ENCODE measurements around the gene CSRNP2.

The CSRNP2 gene

DNA sequence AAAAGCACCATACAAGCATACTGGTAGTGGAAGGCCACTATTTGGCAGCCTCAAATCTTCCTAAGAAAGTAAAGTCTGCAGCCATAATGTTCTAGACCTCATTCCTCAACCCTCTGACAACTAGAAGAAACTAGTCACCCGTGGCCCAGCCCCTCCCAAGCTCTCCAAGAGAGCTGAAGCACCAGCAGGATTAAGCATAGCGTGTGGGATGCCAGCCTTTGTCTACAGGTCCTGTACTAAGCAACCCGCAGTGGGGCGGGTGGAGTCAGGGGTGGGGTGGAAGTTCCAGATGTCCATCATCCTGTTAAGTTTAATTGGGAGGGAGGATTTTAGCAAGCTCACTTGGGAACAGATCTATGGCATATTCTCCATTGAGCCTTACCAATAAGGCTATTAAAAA, 71.4 kb downstream of the CSRNP2 start:
- no peak overlapping the region for H3K9ac ChIP-seq
- no peaks in the 10 kb centered on the region for H3K4me1 ChIP-seq (ENCODE audit: low read depth, poor library complexity, severe bottlenecking)
- no peaks in the 10 kb centered on the region for H3K36me3 ChIP-seq (ENCODE audit: insufficient read depth)
- no peaks in the 10 kb centered on the region for H4K20me1 ChIP-seq (ENCODE audit: insufficient read depth)
- TF ChIP-seq CTCF (conservative IDR thresholded peaks at IDR 0.05; ENCODE audit: low read depth, low read length), result no peak
- H3K4me2 ChIP-seq, result no peak overlapping the region
- no peak overlapping the region for H3K27ac ChIP-seq
- H3K79me2 ChIP-seq (ENCODE audit: insufficient read depth, low read depth), result peaks cover 17% of the 10 kb centered on the region; the same call in 1 of the 2 replicates
- no peaks in the 10 kb centered on the region for H3K27me3 ChIP-seq (ENCODE audit: insufficient read depth, low read depth)
- no peak overlapping the region for H3K4me3 ChIP-seq (IDR thresholded peaks at IDR 0.05; ENCODE audit: insufficient read depth, low read depth, low read length)
- no peak overlapping the region for H2AFZ ChIP-seq (ENCODE audit: low read depth)

Measured in KMS-11 (cell line).